Measurements from ENCODE around the gene EPHX1.
"Not testable (repeated sequence)": the region's sequence is repeated elsewhere in the genome, so short reads cannot be mapped to it uniquely, and the experiment has no call there.

The EPHX1 gene

DNA sequence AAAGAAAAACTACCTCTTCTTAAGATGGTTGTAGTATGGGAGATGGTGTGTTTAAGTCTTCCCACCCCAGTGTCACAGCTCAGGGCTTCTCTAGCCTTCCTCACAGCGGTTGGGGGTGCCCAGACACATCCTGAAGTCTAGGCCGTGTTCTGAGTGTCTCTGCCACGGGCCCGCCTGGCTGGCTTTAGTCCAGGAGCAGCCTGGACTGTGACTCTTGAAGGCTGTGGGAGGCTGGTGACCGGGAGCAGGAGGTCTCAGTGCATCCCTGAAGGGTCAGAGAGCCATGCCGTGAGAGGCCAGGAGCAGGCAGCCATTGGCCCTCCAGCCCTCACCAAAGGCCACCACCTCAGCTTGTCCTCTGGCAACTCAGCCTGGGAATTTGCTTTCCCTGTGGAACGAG, 4.5 kb downstream of the EPHX1 start:
- Mint-ChIP-seq H3K36me3 (ENCODE audit: low read depth) (peaks cover 2% of the 10 kb centered on the region), H3K27ac (peak overlapping the region; percentile 93 to 96 (median 94)), H3K27me3 (ENCODE audit: low read depth) (peaks cover 7% of the 10 kb centered on the region), H3K9me3 (no peaks in the 10 kb centered on the region), H3K4me3 (no peak overlapping the region), H3K4me1 (peaks cover 66% of the 10 kb centered on the region)
- TF ChIP-seq, protein P1, sequence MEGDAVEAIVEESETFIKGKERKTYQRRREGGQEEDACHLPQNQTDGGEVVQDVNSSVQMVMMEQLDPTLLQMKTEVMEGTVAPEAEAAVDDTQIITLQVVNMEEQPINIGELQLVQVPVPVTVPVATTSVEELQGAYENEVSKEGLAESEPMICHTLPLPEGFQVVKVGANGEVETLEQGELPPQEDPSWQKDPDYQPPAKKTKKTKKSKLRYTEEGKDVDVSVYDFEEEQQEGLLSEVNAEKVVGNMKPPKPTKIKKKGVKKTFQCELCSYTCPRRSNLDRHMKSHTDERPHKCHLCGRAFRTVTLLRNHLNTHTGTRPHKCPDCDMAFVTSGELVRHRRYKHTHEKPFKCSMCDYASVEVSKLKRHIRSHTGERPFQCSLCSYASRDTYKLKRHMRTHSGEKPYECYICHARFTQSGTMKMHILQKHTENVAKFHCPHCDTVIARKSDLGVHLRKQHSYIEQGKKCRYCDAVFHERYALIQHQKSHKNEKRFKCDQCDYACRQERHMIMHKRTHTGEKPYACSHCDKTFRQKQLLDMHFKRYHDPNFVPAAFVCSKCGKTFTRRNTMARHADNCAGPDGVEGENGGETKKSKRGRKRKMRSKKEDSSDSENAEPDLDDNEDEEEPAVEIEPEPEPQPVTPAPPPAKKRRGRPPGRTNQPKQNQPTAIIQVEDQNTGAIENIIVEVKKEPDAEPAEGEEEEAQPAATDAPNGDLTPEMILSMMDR (IDR thresholded peaks at IDR 0.05; ENCODE audit: unreplicated experiment in 3 of 3): no peak

DNA sequence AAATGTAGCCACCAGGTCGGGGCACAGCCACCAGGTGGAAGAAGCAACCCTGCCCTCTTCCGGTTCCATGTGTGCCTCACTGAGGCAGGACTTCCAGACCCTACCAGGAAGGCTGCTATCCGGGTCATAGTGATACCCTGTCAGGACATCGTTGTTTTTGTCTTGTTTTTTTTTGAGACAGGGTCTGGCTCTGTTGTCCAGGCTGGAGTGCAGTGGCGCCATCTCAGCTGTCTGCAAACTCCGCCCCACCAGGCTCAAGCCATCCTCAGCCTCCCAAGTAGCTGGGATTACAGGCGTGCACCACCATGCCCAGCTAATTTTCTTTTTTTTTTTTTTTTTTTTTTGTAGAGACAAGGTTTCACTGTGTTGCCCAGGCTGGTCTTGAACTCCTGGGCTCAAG, 5.2 kb downstream of the EPHX1 start:
- Mint-ChIP-seq H3K4me1 (peaks cover 73% of the 10 kb centered on the region), H3K27ac (peak overlapping the region in 1 of 3 experiments; percentile 99)
- H3K36me3 Mint-ChIP-seq (ENCODE audit: low read depth); H3K4me3 Mint-ChIP-seq; H3K9me3 Mint-ChIP-seq; H3K27me3 Mint-ChIP-seq (ENCODE audit: low read depth): not testable (repeated sequence)

DNA sequence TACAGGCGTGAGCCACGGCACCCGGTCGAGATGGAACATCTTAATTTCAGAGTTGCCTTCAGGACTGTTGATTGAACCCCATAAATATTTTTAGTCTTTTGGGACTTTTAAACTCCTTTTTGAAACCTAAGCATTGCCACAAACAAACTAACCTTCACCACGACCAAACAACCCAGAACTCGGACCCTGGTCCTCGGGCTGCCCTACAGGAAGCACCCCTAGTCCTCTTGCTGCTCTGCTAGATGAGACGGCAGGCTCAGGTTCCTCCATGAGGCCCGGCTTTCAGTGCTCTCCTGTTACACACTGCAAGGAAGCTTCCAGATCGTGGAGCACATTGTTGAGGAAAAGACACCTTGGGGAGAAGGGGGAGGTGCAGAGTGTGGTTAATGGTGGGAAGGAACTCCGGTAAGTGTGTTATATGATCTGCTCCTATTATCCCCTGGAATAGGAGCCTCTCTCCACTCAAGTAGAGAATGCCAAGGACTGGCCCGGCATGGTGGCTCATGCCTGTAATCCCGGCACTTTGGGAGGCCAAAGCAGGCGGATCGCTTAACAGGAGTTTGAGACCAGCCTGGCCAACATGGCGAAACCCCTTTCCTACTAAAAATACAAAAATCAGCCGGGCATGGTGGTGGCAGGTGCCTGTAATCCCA, 5.7 kb downstream of the EPHX1 start:
- TF ChIP-seq, protein P1 (IDR thresholded peaks at IDR 0.05; ENCODE audit: unreplicated experiment in 3 of 3): no peak
- Mint-ChIP-seq H3K27me3 (ENCODE audit: low read depth) (peaks cover 2% of the 10 kb centered on the region), H3K4me1 (peaks cover 75% of the 10 kb centered on the region), H3K9me3 (no peaks in the 10 kb centered on the region), H3K36me3 (ENCODE audit: low read depth) (peaks cover 9% of the 10 kb centered on the region), H3K4me3 (peak overlapping the region in 2 of 3 experiments; percentile 12 to 31), H3K27ac (peak overlapping the region; percentile 84 to 99 (median 93))

DNA sequence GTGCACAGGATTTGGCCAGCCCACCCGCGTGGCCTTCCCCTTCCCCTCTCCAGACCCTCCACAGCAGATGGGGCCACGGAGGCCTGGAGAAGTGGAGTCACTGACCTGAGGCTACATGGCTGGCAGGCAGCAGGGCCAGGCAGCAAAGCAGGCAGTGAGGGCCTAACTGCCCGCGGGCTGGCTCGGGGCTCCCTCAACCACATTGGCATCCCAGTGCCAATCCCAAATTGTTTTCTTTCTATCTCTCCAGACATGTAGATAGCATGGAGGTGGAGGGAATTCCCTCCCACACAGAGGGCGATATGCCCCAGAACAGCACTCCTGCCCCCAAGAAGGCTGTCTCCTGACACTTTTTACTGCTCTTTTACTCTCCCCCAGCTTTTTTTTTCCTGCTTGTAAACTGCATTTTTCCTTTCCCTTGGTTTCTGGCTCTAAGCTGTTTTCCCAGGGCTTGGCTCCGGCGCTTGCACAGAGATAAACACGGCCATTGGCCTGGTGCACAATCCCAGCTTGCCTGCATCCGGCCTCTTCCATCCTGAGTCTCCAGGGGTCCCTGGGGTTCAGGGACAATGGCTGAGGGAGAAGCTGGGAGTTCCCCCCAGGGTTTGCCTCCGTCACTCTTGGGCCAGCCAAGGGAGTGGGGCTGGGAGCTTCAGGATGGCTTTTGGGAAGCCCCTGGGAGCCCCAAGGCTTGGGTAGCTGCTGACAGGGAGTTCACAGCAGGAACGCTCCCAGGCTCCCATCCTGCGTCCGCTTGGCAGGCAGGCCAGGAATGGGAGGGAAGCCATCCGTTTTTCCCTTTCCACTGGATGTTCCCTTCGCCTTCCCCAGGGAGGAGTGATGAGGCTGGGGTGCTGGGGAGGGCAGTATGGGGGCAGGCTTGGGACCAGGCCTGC, 7.0 kb downstream of the EPHX1 start:
- Mint-ChIP-seq H3K9me3 (no peaks in the 10 kb centered on the region), H3K27me3 (ENCODE audit: low read depth) (no peaks in the 10 kb centered on the region), H3K4me3 (peak overlapping the region; percentile 55 to 64 (median 63)), H3K36me3 (ENCODE audit: low read depth) (peaks cover 12% of the 10 kb centered on the region), H3K27ac (peak overlapping the region; percentile 94 to 99 (median 98)), H3K4me1 (peaks cover 72% of the 10 kb centered on the region)
- TF ChIP-seq, protein P1 (IDR thresholded peaks at IDR 0.05; ENCODE audit: unreplicated experiment in 3 of 3): no peak

DNA sequence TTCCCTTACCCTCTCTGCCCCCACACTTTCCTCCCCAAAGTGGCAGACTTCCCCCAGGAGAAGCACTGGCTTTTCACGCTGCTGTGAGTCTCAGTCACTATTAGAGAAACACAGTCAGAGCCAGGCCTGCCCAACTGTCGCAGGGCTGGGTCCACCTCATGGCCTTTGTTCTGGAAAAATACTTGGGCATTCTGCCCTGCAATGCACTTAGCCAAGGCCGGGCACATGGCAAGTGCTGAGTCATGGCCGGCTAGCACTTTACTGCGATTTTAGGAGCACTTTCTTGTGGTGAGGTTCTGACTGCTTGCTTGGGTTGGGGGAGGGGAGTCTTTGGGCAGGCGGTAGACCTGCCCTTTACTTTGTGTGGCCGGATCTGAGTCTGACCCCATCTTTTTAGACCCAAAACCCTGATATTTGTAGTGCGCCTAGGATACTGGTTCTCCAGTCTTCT, 7.7 kb downstream of the EPHX1 start:
- TF ChIP-seq, protein P1 (IDR thresholded peaks at IDR 0.05; ENCODE audit: unreplicated experiment in 3 of 3): no peak
- peak overlapping the region; percentile 94 to 99 (median 98) for H3K27ac Mint-ChIP-seq
- H3K36me3 Mint-ChIP-seq (ENCODE audit: low read depth): peaks cover 17% of the 10 kb centered on the region
- H3K4me3 Mint-ChIP-seq: peak overlapping the region in 2 of 3 experiments; percentile 28 to 33
- peaks cover 73% of the 10 kb centered on the region for H3K4me1 Mint-ChIP-seq
- no peaks in the 10 kb centered on the region for H3K27me3 Mint-ChIP-seq (ENCODE audit: low read depth)
- no peaks in the 10 kb centered on the region for H3K9me3 Mint-ChIP-seq

DNA sequence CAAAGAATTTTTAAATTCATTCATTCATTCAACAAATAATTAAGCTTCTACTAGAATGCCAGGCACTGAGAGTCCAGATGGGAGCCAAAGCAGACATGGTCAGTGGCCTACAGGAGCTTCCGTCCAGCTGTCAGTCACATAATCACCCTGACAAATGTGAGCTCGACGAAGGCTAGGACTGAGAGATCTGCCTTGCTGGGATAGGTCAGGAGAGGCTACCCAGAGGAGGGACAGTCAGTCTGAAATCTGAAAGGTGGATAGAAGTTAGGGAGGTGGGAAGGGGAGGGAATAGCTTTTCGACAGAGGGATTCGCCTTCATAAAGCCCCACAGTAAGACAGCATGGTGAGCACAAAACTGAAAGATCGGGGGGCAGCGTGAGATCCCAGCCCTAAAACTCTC, 8.3 kb downstream of the EPHX1 start:
- Mint-ChIP-seq H3K4me1 (peaks cover 70% of the 10 kb centered on the region), H3K27ac (peak overlapping the region; percentile 94 to 99 (median 98)), H3K4me3 (peak overlapping the region in 2 of 3 experiments; percentile 28 to 33), H3K9me3 (no peaks in the 10 kb centered on the region), H3K36me3 (ENCODE audit: low read depth) (peaks cover 17% of the 10 kb centered on the region), H3K27me3 (ENCODE audit: low read depth) (no peaks in the 10 kb centered on the region)
- TF ChIP-seq, protein P1 (IDR thresholded peaks at IDR 0.05; ENCODE audit: unreplicated experiment in 3 of 3): no peak
